ENCODE measurements around the gene ZNF134.

The ZNF134 gene

GRCh38 chr19:57664269-57665127 is 50.5 kb downstream of the ZNF134 start:
- Mint-ChIP-seq H3K27me3 (peaks cover 49% of the 10 kb centered on the region), H3K9me3 (no peaks in the 10 kb centered on the region), H3K27ac (peak overlapping the region; percentile 73), H3K4me3 (peak overlapping the region; percentile 89), H3K36me3 (no peaks in the 10 kb centered on the region), H3K4me1 (peaks cover 12% of the 10 kb centered on the region)
- ATAC-seq: peak; percentile 61

GRCh38 chr19:57665261-57665806 is 51.3 kb downstream of the ZNF134 start:
- ATAC-seq: no peak
- no peak overlapping the region for H3K4me3 Mint-ChIP-seq
- peaks cover 41% of the 10 kb centered on the region for H3K27me3 Mint-ChIP-seq
- no peaks in the 10 kb centered on the region for H3K9me3 Mint-ChIP-seq
- peaks cover 12% of the 10 kb centered on the region for H3K4me1 Mint-ChIP-seq
- no peak overlapping the region for H3K27ac Mint-ChIP-seq
- no peaks in the 10 kb centered on the region for H3K36me3 Mint-ChIP-seq

DNA sequence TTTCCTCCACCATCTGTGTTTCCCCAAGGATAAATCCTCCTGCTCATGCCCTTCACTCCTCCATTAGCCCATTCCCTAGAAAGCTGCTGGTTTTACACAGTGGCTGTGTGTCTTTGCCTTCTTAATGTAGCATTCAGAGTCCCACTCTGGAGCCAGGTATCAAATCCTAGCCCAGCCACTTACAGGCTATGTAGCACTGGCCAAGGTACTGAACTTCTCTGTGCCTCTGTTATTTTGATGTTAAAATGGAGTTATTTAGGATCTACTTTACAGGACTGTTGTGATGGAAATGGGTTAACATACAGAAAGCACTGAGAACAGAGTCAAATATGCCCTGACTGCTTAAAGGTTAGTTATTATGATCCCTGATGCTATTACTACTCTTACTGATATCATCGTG is 53.2 kb downstream of the ZNF134 start:
- Mint-ChIP-seq H3K9me3 (no peaks in the 10 kb centered on the region), H3K27me3 (peaks cover 37% of the 10 kb centered on the region), H3K27ac (no peak overlapping the region), H3K36me3 (no peaks in the 10 kb centered on the region), H3K4me1 (peaks cover 12% of the 10 kb centered on the region), H3K4me3 (no peak overlapping the region)
- no peak for ATAC-seq

- ATAC-seq: no peak
- no peaks in the 10 kb centered on the region for H3K36me3 Mint-ChIP-seq
- H3K4me3 Mint-ChIP-seq: no peak within 1 kb of the TSS
- peaks cover 34% of the 10 kb centered on the region for H3K27me3 Mint-ChIP-seq
- no peaks in the 10 kb centered on the region for H3K9me3 Mint-ChIP-seq
- H3K27ac Mint-ChIP-seq: no peak within 1 kb of the TSS
- H3K4me1 Mint-ChIP-seq: peaks cover 12% of the 10 kb centered on the region
Measured at GRCh38 chr19:57668635-57669034, 54.6 kb downstream of the ZNF134 start, which contains the start of gene ZSCAN4. Gene ZSCAN4 (plus strand): TSS chr19:57668935. CDS start chr19:57676146, 7,211 bp downstream.

DNA sequence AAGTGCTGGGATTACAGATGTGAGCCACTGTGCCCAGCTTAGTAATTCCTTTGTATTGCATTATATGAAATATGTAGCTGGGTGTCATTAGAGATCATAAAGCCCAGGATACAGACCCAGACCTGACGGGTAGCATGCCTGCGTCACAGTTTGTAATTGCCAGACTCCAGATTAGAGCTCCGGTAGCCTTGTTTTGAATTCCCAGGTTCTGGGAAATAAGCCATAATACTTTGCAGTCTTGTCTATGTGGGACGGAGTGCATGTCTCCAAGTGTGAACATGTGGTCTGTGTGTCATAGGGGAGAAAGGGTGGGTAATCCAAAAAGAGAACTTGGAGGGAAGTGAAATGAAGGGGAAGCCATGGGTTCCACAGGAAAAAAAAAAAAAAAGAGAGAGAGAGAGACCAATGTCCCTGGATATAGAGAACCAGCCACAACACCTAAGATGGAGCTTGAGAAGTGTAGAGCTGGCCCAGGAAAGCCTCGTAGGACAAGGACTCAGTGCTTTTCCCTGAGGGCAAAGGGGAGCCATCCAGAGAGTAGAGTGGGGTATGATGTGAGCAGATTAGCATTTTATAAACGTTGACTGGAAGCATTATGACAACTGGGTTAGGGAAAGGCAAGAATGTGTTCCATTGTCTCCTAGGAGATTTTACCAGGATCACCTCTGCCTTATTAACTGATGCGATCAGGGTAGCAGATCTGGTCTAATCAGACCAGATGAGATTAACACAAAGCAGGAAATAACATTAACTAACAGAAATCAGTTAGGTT is 57.3 kb downstream of the ZNF134 start:
- no peaks in the 10 kb centered on the region for H3K4me1 Mint-ChIP-seq
- H3K36me3 Mint-ChIP-seq: no peaks in the 10 kb centered on the region
- no peaks in the 10 kb centered on the region for H3K9me3 Mint-ChIP-seq
- no peak overlapping the region for H3K4me3 Mint-ChIP-seq
- ATAC-seq: no peak
- peaks cover 10% of the 10 kb centered on the region for H3K27me3 Mint-ChIP-seq
- no peak overlapping the region for H3K27ac Mint-ChIP-seq

- Mint-ChIP-seq H3K4me1 (no peaks in the 10 kb centered on the region), H3K27me3 (peaks cover 10% of the 10 kb centered on the region), H3K9me3 (no peaks in the 10 kb centered on the region), H3K27ac (no peak overlapping the region), H3K36me3 (no peaks in the 10 kb centered on the region), H3K4me3 (no peak overlapping the region)
- ATAC-seq: no peak
Measured at GRCh38 chr19:57672466-57672865, 58.4 kb downstream of the ZNF134 start.

Data from stimulated activated memory B cell treated with anti-CD40 and anti-IgM and Interleukin-4, amounts not matched to agents 10 μg/mL and 1 μg/mL and 100 μg/mL, for 72 hours (primary cell).